GM12891 (cell line): Measurements from ENCODE around the gene DRD4.

ENCODE experiments used
- PAX5 ChIP-seq: IDR thresholded peaks from 2 replicates; pipeline ENCODE4 v1.6.1; 2011; ENCODE audit warnings: low read length, moderate library complexity, mild to moderate bottlenecking; ENCODE audit not compliant: insufficient read depth, severe bottlenecking
- POLR2A ChIP-seq: IDR thresholded peaks from 2 replicates; pipeline ENCODE4 v1.6.1; 2011; ENCODE audit warnings: low read depth, low read length, control low read depth
- POLR2AphosphoS5 ChIP-seq: IDR thresholded peaks from 2 replicates; pipeline ENCODE4 v1.6.1; 2011; ENCODE audit warnings: low read depth, low read length, control low read depth
- POU2F2 ChIP-seq: IDR thresholded peaks from 2 replicates; pipeline ENCODE4 v1.6.1; 2011; ENCODE audit warnings: low read depth, mild to moderate bottlenecking, control low read depth, low read length, moderate library complexity
- SPI1 ChIP-seq: IDR thresholded peaks from 2 replicates; pipeline ENCODE4 v1.6.1; 2011; ENCODE audit warnings: low read depth, low read length, control low read depth
- TAF1 ChIP-seq: IDR thresholded peaks from 2 replicates; pipeline ENCODE4 v1.6.1; 2011; ENCODE audit warnings: low read depth, low read length, control low read depth

DNA sequence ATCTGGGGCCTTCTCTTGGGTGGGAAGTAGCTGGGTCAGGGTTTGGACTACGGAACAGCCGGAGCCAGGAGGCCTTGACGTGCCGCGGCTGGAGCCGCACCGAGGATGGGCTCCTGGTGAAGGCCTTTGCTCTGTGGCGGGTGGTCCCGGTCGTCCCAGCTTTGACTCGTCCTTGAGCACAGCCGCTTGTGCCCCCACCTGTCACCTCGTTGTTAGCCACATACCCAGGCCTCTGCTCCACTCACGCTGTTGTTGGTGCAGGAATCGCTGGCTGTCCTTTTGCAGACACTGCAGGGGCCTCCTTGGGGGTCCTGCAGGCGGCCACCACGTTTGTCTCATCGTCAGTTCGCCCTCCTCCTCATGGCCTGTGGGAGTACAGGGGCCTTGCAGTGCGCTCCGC lies 43.7 kb upstream of the DRD4 start:
- TF ChIP-seq POLR2AphosphoS5 (no peak), POLR2A (no peak), POU2F2 (no peak), TAF1 (no peak), PAX5 (no peak), SPI1 (no peak)
